Measurements from ENCODE around the gene PRKAA1.

PRKAA1 gene

DNA sequence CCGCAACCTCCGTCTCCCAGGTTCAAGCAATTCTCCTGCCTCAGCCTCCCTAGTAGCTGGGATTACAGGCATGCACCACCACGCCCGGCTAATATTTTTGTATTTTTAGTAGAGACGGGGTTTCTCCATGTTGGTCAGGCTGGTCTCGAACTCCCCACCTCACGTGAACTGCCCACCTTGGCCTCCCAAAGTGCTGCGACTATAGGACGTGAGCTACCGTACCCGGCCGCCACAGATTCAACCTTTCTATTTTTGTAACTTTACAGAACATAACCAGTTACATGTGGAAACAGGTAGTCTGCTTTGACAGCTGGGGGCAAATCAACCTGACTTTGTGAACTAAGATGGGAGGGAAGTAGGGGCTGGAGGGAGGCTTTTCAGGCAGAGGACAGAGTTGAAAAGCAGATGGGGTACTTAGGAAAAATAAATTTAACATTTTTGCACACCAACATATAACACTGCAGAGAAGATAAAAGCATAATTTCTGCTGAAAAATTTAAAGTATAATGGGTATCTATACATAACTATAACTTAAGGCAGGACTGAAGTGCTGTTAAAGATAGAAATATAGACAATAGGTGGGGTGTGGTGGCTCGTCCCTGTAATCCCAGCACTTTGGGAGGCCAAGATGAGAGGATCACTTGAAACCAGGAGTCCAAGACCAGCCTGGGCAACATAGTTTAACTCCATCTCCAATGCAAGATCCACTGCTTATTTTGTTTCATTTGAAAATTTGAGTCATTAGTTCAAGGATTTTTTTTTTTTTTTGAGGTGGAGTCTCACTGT, 31.8 kb upstream of the PRKAA1 start:
- TF ChIP-seq EZH2phosphoT487 (IDR thresholded peaks at IDR 0.05; ENCODE audit: borderline replicate concordance) = no peak
- TF ChIP-seq, protein P1, sequence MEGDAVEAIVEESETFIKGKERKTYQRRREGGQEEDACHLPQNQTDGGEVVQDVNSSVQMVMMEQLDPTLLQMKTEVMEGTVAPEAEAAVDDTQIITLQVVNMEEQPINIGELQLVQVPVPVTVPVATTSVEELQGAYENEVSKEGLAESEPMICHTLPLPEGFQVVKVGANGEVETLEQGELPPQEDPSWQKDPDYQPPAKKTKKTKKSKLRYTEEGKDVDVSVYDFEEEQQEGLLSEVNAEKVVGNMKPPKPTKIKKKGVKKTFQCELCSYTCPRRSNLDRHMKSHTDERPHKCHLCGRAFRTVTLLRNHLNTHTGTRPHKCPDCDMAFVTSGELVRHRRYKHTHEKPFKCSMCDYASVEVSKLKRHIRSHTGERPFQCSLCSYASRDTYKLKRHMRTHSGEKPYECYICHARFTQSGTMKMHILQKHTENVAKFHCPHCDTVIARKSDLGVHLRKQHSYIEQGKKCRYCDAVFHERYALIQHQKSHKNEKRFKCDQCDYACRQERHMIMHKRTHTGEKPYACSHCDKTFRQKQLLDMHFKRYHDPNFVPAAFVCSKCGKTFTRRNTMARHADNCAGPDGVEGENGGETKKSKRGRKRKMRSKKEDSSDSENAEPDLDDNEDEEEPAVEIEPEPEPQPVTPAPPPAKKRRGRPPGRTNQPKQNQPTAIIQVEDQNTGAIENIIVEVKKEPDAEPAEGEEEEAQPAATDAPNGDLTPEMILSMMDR (conservative IDR thresholded peaks at IDR 0.05; ENCODE audit: low read length) = no peak
- peaks cover 9% of the 10 kb centered on the region for H3K27me3 ChIP-seq (ENCODE audit: insufficient read depth, low read length, poor library complexity, severe bottlenecking)
- peaks cover 35% of the 10 kb centered on the region for H3K4me1 ChIP-seq (ENCODE audit: insufficient read depth, low read length, poor library complexity, severe bottlenecking)
- H3K9me3 ChIP-seq (ENCODE audit: insufficient read depth, low read depth, low read length) = no peaks in the 10 kb centered on the region
- peaks cover 4% of the 10 kb centered on the region; the same call in 1 of the 2 replicates for H3F3A ChIP-seq (ENCODE audit: low read depth)
- peaks cover 76% of the 10 kb centered on the region for H4K20me1 ChIP-seq (ENCODE audit: insufficient read depth, low read length, poor library complexity, severe bottlenecking)
- H2AFZ ChIP-seq (ENCODE audit: low read length) = no peak overlapping the region
- no peaks in the 10 kb centered on the region for H3K9me2 ChIP-seq (replicated peaks; ENCODE audit: low read depth, low read length)
- H3K36me3 ChIP-seq (ENCODE audit: insufficient read depth, low read length) = peaks cover 79% of the 10 kb centered on the region
- no peak overlapping the region for H3K9ac ChIP-seq (ENCODE audit: low read depth, low read length, poor library complexity, severe bottlenecking)
- H3K4me2 ChIP-seq (ENCODE audit: low read depth, low read length, poor library complexity, severe bottlenecking) = peak overlapping the region; percentile 98
- peaks cover 65% of the 10 kb centered on the region for H3K79me2 ChIP-seq (ENCODE audit: insufficient read depth, low read length)
- H3K4me3 ChIP-seq (ENCODE audit: low read length, poor library complexity, severe bottlenecking) = peak overlapping the region; percentile 17

DNA sequence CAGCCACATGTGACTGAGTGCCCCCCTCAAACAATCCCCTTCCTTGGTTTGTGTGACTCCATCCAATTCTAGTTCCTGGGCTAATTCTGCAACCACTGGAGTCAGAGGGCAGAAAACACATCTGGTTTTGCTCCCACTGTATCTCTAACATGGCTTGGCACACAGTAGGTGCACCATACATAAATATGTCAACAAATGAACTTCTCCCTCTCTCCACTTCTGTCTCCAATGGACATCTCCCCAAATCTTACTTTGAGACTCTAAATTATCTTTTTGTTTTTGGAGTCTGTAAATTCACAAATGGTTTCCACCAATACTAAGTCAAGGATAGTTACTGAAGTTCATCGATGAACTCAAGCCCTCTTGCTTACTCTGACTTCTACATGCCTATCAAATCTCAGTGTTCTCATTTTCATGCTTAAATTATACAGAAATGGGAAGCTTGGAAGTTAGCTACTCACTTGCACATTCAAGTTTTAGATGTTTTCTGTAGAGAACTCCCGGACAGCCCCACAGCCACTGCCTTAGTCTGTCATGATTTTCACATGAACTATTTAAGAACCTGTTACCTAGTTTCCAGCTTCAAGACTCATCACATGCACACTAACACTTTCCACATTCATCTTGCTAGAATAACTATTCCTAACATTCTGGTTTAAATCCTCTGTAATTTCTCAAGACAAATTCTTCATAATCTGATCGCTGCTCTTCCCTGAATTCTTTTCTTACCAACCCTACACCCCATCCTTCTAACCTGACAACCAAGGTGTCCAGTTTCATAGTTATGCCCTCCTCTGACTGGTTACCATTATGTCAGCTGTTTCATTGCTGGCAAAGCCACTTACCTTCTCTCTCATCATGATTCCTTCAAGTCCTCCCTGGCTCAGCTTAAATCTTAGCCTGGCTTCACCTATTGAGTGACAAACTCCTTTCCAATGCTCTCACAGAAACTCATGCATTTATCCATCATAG, 30.8 kb upstream of the PRKAA1 start:
- Histone ChIP-seq H3K4me3 (ENCODE audit: low read length, poor library complexity, severe bottlenecking) (no peak overlapping the region), H2AFZ (ENCODE audit: low read length) (no peak overlapping the region), H3K27me3 (ENCODE audit: insufficient read depth, low read length, poor library complexity, severe bottlenecking) (no peaks in the 10 kb centered on the region), H3K36me3 (ENCODE audit: insufficient read depth, low read length) (peaks cover 76% of the 10 kb centered on the region), H3K9me3 (ENCODE audit: insufficient read depth, low read depth, low read length) (no peaks in the 10 kb centered on the region), H3K79me2 (ENCODE audit: insufficient read depth, low read length) (peaks cover 55% of the 10 kb centered on the region), H4K20me1 (ENCODE audit: insufficient read depth, low read length, poor library complexity, severe bottlenecking) (peaks cover 67% of the 10 kb centered on the region), H3K4me2 (ENCODE audit: low read depth, low read length, poor library complexity, severe bottlenecking) (peak overlapping the region; percentile 39), H3F3A (ENCODE audit: low read depth) (peaks cover 4% of the 10 kb centered on the region; the same call in 1 of the 2 replicates), H3K4me1 (ENCODE audit: insufficient read depth, low read length, poor library complexity, severe bottlenecking) (peaks cover 35% of the 10 kb centered on the region), H3K9ac (ENCODE audit: low read depth, low read length, poor library complexity, severe bottlenecking) (peak overlapping the region; percentile 14), H3K9me2 (replicated peaks; ENCODE audit: low read depth, low read length) (no peaks in the 10 kb centered on the region)
- TF ChIP-seq EZH2phosphoT487 (IDR thresholded peaks at IDR 0.05; ENCODE audit: borderline replicate concordance) = no peak
- TF ChIP-seq, protein P1 (conservative IDR thresholded peaks at IDR 0.05; ENCODE audit: low read length) = no peak

GRCh38 chr5:40828021-40828631, 30.0 kb upstream of the PRKAA1 start:
- H3K9me2 ChIP-seq (replicated peaks; ENCODE audit: low read depth, low read length) = no peaks in the 10 kb centered on the region
- TF ChIP-seq, protein P1 (conservative IDR thresholded peaks at IDR 0.05; ENCODE audit: low read length) = no peak
- TF ChIP-seq EZH2phosphoT487 (IDR thresholded peaks at IDR 0.05; ENCODE audit: borderline replicate concordance) = no peak
- H3K79me2 ChIP-seq (ENCODE audit: insufficient read depth, low read length) = peaks cover 47% of the 10 kb centered on the region
- H3K4me1 ChIP-seq (ENCODE audit: insufficient read depth, low read length, poor library complexity, severe bottlenecking) = peaks cover 27% of the 10 kb centered on the region
- no peak overlapping the region for H3K4me3 ChIP-seq (ENCODE audit: low read length, poor library complexity, severe bottlenecking)
- H3F3A ChIP-seq (ENCODE audit: low read depth) = peaks cover 4% of the 10 kb centered on the region; the same call in 1 of the 2 replicates
- peaks cover 58% of the 10 kb centered on the region for H4K20me1 ChIP-seq (ENCODE audit: insufficient read depth, low read length, poor library complexity, severe bottlenecking)
- H3K4me2 ChIP-seq (ENCODE audit: low read depth, low read length, poor library complexity, severe bottlenecking) = peak overlapping the region; percentile 39
- no peaks in the 10 kb centered on the region for H3K9me3 ChIP-seq (ENCODE audit: insufficient read depth, low read depth, low read length)
- H2AFZ ChIP-seq (ENCODE audit: low read length) = no peak overlapping the region
- H3K9ac ChIP-seq (ENCODE audit: low read depth, low read length, poor library complexity, severe bottlenecking) = no peak overlapping the region
- peaks cover 67% of the 10 kb centered on the region for H3K36me3 ChIP-seq (ENCODE audit: insufficient read depth, low read length)
- H3K27me3 ChIP-seq (ENCODE audit: insufficient read depth, low read length, poor library complexity, severe bottlenecking) = no peaks in the 10 kb centered on the region

All from Loucy (cell line).